ENCODE measurements around the gene NLGN2. TPM values are rescaled to one million over a fixed set of nuclear protein-coding genes. Genes with fewer than 3 reads are reported as not detected.
A peak's percentile ranks its signal among the peaks of the same experiment; 100 is the strongest.

NLGN2 gene
- total RNA-seq, 1 experiment from 2014 or later, result 70.2 TPM

DNA sequence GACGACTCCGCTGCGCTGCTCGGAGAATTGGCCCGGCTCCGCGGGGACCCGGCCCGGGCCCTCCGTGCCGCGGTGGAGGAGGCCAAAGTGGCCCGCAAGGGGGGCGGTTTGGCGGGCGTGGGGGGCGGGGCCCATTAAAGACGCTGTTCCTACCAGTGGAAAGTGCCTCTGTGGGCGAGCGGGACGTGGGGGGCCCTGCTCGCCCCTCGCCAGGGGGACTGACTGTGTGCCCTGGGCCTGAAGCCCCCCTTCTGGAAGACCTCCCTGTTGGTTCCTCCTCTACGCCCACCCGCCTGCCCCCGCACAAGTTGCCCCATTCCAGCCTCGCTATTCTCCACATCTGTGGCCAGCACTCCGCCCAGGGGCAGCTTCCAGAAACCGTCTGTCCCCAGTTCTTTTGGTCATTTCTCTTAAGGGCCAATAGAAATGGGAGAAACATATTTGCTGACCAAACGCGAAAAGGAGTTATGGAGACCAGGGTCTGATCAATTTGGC, 29.8 kb downstream of the NLGN2 start:
- Mint-ChIP-seq H3K4me3 (peak overlapping the region; percentile 91 to 93), H3K9me3 (no peaks in the 10 kb centered on the region), H3K36me3 (ENCODE audit: insufficient read depth in 1 of 3, low read depth in 3 of 3) (peaks cover 0 to 1% (median 0%) of the 10 kb centered on the region in 3 experiments; a peak in 1 of 7 replicates), H3K27me3 (ENCODE audit: low read depth) (peaks cover 23% of the 10 kb centered on the region), H3K27ac (peak overlapping the region in 2 of 3 experiments; percentile 75 to 96; a peak in 3 of 7 replicates), H3K4me1 (peaks cover 32 to 36% of the 10 kb centered on the region in 2 experiments)
- peak overlapping the region; percentile 60 for H3K4me2 ChIP-seq (ENCODE audit: insufficient read depth, insufficient read length, low read length)
- H3K9ac ChIP-seq (ENCODE audit: extremely low read depth, insufficient read length, low read length), result no peak overlapping the region
- no peak for DNase-seq
- no peak overlapping the region for H3K14ac ChIP-seq (ENCODE audit: insufficient read depth, low read length)
- no peaks in the 10 kb centered on the region for H3K9me3 ChIP-seq (ENCODE audit: control insufficient read depth, low read depth, low read length)
- WGBS (ENCODE audit: extremely low coverage, insufficient read length, low lambda C conversion rate), result no CpG with 5 or more reads among the region's 31 CpGs
- H2AK5ac ChIP-seq (ENCODE audit: insufficient read length, low read length), result no peak overlapping the region
- TF ChIP-seq, protein P1, sequence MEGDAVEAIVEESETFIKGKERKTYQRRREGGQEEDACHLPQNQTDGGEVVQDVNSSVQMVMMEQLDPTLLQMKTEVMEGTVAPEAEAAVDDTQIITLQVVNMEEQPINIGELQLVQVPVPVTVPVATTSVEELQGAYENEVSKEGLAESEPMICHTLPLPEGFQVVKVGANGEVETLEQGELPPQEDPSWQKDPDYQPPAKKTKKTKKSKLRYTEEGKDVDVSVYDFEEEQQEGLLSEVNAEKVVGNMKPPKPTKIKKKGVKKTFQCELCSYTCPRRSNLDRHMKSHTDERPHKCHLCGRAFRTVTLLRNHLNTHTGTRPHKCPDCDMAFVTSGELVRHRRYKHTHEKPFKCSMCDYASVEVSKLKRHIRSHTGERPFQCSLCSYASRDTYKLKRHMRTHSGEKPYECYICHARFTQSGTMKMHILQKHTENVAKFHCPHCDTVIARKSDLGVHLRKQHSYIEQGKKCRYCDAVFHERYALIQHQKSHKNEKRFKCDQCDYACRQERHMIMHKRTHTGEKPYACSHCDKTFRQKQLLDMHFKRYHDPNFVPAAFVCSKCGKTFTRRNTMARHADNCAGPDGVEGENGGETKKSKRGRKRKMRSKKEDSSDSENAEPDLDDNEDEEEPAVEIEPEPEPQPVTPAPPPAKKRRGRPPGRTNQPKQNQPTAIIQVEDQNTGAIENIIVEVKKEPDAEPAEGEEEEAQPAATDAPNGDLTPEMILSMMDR (conservative IDR thresholded peaks at IDR 0.05), result no peak
- H4K5ac ChIP-seq (ENCODE audit: insufficient read length, low read depth, low read length), result no peak overlapping the region
- no peak overlapping the region for H3T11ph ChIP-seq (ENCODE audit: low read length)
- H3K18ac ChIP-seq (ENCODE audit: insufficient read length, low read depth, low read length), result no peak overlapping the region
- H2BK15ac ChIP-seq (ENCODE audit: low read depth, low read length), result no peak overlapping the region
- no peak overlapping the region for H2BK20ac ChIP-seq (ENCODE audit: low read depth, low read length, poor library complexity, severe bottlenecking)
- no peaks in the 10 kb centered on the region for H4K20me1 ChIP-seq (ENCODE audit: control insufficient read depth, insufficient read depth, insufficient read length)
- no peak overlapping the region for H3K4ac ChIP-seq (ENCODE audit: low read depth, low read length)
- no peaks in the 10 kb centered on the region; the same call in 1 of the 2 replicates for H3K4me1 ChIP-seq (ENCODE audit: insufficient read depth, low read length)
- H2AFZ ChIP-seq (ENCODE audit: low read length), result no peak overlapping the region
- H3K56ac ChIP-seq (ENCODE audit: insufficient read length, low read depth, low read length), result no peak overlapping the region
- peaks cover 7% of the 10 kb centered on the region for H3K27me3 ChIP-seq (ENCODE audit: insufficient read depth, low read length)
- H4K8ac ChIP-seq (replicated peaks; ENCODE audit: insufficient read length, low read depth, low read length), result no peak overlapping the region
- no peak overlapping the region for H2BK120ac ChIP-seq (ENCODE audit: low read depth, low read length, poor library complexity, severe bottlenecking)
- H2BK12ac ChIP-seq (ENCODE audit: insufficient read length, low read depth, low read length), result no peak overlapping the region
- no peak overlapping the region for H4K91ac ChIP-seq (ENCODE audit: insufficient read length, low read depth, low read length)
- H2BK5ac ChIP-seq (ENCODE audit: insufficient read length, low read length), result no peak overlapping the region
- no peak overlapping the region for H3K27ac ChIP-seq (ENCODE audit: insufficient read length, low read depth, low read length)
- no peaks in the 10 kb centered on the region for H3K79me1 ChIP-seq (ENCODE audit: insufficient read depth, low read depth, low read length, poor library complexity, severe bottlenecking)
- H3K23ac ChIP-seq (ENCODE audit: insufficient read length, low read depth, low read length), result no peak overlapping the region
- no peaks in the 10 kb centered on the region for H3K79me2 ChIP-seq (ENCODE audit: insufficient read depth, low read length)
- H3K23me2 ChIP-seq (ENCODE audit: insufficient read length, low read depth, low read length, poor library complexity, severe bottlenecking), result peaks cover 33% of the 10 kb centered on the region
